Thyroid gland (tissue), 4 donors: Measurements from ENCODE around the gene FARS2.

Source experiments
- CTCF ChIP-seq, 6 experiments: fragments of 200-600 bp in 3 of 6; fragments of 450-650 bp in 3 of 6; sonication (generic) in 3 of 6; IDR thresholded peaks; one replicate each; pipeline ENCODE4 v1.5.1; 2016 to 2019; ENCODE audit warnings: antibody characterized with exemption in 6 of 6, mild to moderate bottlenecking in 2 of 6, inconsistent platforms in 1 of 6, moderate library complexity in 1 of 6
- POLR2A ChIP-seq, 2 donors: fragments of 450-650 bp; IDR thresholded peaks; one replicate each; pipeline ENCODE4 v1.6.1; 2017; ENCODE audit warnings: antibody characterized with exemption in 2 of 2, mild to moderate bottlenecking in 2 of 2, moderate library complexity in 1 of 2

GRCh38 chr6:5219011-5219691 is 42.2 kb upstream of the FARS2 start:
- TF ChIP-seq POLR2A (IDR thresholded peaks at IDR 0.05) = no peak
- TF ChIP-seq CTCF (IDR thresholded peaks at IDR 0.05) = peak in 1 of 6 experiments; percentile 6
